Measurements from ENCODE around the gene FBXO24. TPM values are rescaled to one million over a fixed set of nuclear protein-coding genes. Genes with fewer than 3 reads are reported as not detected.

FBXO24 gene
- total RNA-seq, 4 donors from 2014 or later: 0.15 to 4.3 (median 0.99) TPM

GRCh38 chr7:100642534-100642907, 56.4 kb downstream of the FBXO24 start:
- intact Hi-C loops (cut with DNase I; ENCODE audit: low total_unique reads): no loop called here
- TF ChIP-seq POLR2A (IDR thresholded peaks at IDR 0.05) (no peak), CTCF (IDR thresholded peaks at IDR 0.05) (no peak)
- DNase-seq (ENCODE audit: low spot score in 2 of 2): no peak
- H3K4me3 ChIP-seq (ENCODE audit: low read depth, poor library complexity, severe bottlenecking): no peak overlapping the region
- WGBS, 2 donors: 50 to 52% methylated on average over 10 to 11 of the region's 11 CpGs

GRCh38 chr7:100649826-100650565, 63.9 kb downstream of the FBXO24 start:
- H3K4me3 ChIP-seq (ENCODE audit: low read depth, poor library complexity, severe bottlenecking): no peak overlapping the region
- DNase-seq (ENCODE audit: low spot score in 2 of 2): no peak
- TF ChIP-seq POLR2A (IDR thresholded peaks at IDR 0.05) (no peak), CTCF (IDR thresholded peaks at IDR 0.05) (no peak)
- 65% methylated on average over 15 of the region's 15 CpGs for WGBS, 2 donors
- intact Hi-C loops (cut with DNase I; ENCODE audit: low total_unique reads): no loop called here

Other genes with a start within 250 kb of the FBXO24 start
- gene PILRB, start 228.2 kb upstream of the FBXO24 start, total RNA-seq: 10 to 100 TPM; 33.3 to 86.8 (median 47.3) TPM
- gene PILRA, start 212.8 kb upstream of the FBXO24 start, total RNA-seq: 1 to 10 TPM; 2.2 to 4.6 (median 3.4) TPM
- 1 to 10 TPM; 2.2 to 6.3 (median 4.6) TPM for gene ZCWPW1, start 157.6 kb upstream of the FBXO24 start, total RNA-seq
- gene MEPCE, start 156.5 kb upstream of the FBXO24 start, total RNA-seq: 10 to 100 TPM; 26.1 to 54.4 (median 37.4) TPM
- gene PPP1R35, start 149.8 kb upstream of the FBXO24 start, total RNA-seq: 10 to 100 TPM; 26.3 to 63.2 (median 46.6) TPM
- 1 to 10 TPM in 1 of 4 donors, under 1 TPM in 1, not detected in 2; 0.26 to 1.5 TPM for gene SPACDR, start 122.1 kb upstream of the FBXO24 start, total RNA-seq
- gene TSC22D4, start 107.1 kb upstream of the FBXO24 start, total RNA-seq: 10 to 100 TPM; 57.3 to 97.7 (median 68.0) TPM
- 1 to 10 TPM in 3 of 4 donors, under 1 TPM in 1; 0.39 to 2.1 (median 1.5) TPM for gene NYAP1, start 102.4 kb upstream of the FBXO24 start, total RNA-seq
- 10 to 100 TPM; 47.1 to 62.7 (median 58.6) TPM for gene AGFG2, start 47.1 kb upstream of the FBXO24 start, total RNA-seq
- gene SAP25, start 12.4 kb upstream of the FBXO24 start, total RNA-seq: 1 to 10 TPM in 2 of 4 donors, not detected in 2; 1.3 to 1.7 TPM
- 10 to 100 TPM; 42.0 to 82.2 (median 63.7) TPM for gene LRCH4, start 199 bp upstream of the FBXO24 start, total RNA-seq
- 10 to 100 TPM in 1 of 4 donors, 1 to 10 TPM in 3; 4.9 to 47.6 (median 7.3) TPM for gene PCOLCE, start 16.0 kb downstream of the FBXO24 start, total RNA-seq
- gene MOSPD3, start 26.2 kb downstream of the FBXO24 start, total RNA-seq: 10 to 100 TPM; 22.3 to 33.5 (median 26.9) TPM
- 1 to 10 TPM; 1.3 to 3.4 (median 1.6) TPM for gene TFR2, start 55.2 kb downstream of the FBXO24 start, total RNA-seq
- not detected for gene ACTL6B, start 70.1 kb downstream of the FBXO24 start, total RNA-seq
- 100 to 1,000 TPM; 309 to 439 (median 353) TPM for gene GNB2, start 87.4 kb downstream of the FBXO24 start, total RNA-seq
- 10 to 100 TPM; 34.9 to 56.6 (median 40.0) TPM for gene GIGYF1, start 107.9 kb downstream of the FBXO24 start, total RNA-seq
- gene POP7, start 119.8 kb downstream of the FBXO24 start, total RNA-seq: 10 to 100 TPM; 51.3 to 72.7 (median 70.3) TPM
- under 1 TPM in 2 of 4 donors, not detected in 2; 0.17 to 0.25 TPM for gene EPO, start 134.1 kb downstream of the FBXO24 start, total RNA-seq
- under 1 TPM; 0.04 to 0.16 (median 0.06) TPM for gene ZAN, start 147.3 kb downstream of the FBXO24 start, total RNA-seq
- gene EPHB4, start 241.2 kb downstream of the FBXO24 start, total RNA-seq: 10 to 100 TPM; 51.1 to 72.2 (median 60.9) TPM

All from lower leg skin (tissue), 4 donors.